GM19468 (cell line): ENCODE results near the gene HPS4.
A peak's percentile ranks its signal among the peaks of the same experiment; 100 is the strongest.
"Not testable (repeated sequence)": the region's sequence is repeated elsewhere in the genome, so short reads cannot be mapped to it uniquely, and the experiment has no call there.

Source experiments
- ATAC-seq: cut with Tn5 transposase; IDR thresholded peaks from one replicate; pipeline ENCODE4 v1.9.1; 2021; ENCODE audit warnings: mild to moderate bottlenecking, moderate library complexity, moderate number of reproducible peaks; ENCODE audit not compliant: unreplicated experiment; ENCODE audit errors: extremely low read depth

Gene HPS4

GRCh38 chr22:26483439-26484359, at the start of gene HPS4, which contains the start of gene SRRD:
Gene HPS4 (minus strand): TSS chr22:26483783. CDS start chr22:26481762, 2,021 bp downstream.
Gene SRRD (plus strand): TSS chr22:26483877. CDS start chr22:26483891, 14 bp downstream.
- ATAC-seq, result peak; percentile 50

GRCh38 chr22:26529345-26529744, 45.8 kb upstream of the HPS4 start:
- ATAC-seq, result no peak

- ATAC-seq, result not testable (repeated sequence)
These were observed 44.9 kb upstream of the HPS4 start for GRCh38 chr22:26528518-26528917.

DNA sequence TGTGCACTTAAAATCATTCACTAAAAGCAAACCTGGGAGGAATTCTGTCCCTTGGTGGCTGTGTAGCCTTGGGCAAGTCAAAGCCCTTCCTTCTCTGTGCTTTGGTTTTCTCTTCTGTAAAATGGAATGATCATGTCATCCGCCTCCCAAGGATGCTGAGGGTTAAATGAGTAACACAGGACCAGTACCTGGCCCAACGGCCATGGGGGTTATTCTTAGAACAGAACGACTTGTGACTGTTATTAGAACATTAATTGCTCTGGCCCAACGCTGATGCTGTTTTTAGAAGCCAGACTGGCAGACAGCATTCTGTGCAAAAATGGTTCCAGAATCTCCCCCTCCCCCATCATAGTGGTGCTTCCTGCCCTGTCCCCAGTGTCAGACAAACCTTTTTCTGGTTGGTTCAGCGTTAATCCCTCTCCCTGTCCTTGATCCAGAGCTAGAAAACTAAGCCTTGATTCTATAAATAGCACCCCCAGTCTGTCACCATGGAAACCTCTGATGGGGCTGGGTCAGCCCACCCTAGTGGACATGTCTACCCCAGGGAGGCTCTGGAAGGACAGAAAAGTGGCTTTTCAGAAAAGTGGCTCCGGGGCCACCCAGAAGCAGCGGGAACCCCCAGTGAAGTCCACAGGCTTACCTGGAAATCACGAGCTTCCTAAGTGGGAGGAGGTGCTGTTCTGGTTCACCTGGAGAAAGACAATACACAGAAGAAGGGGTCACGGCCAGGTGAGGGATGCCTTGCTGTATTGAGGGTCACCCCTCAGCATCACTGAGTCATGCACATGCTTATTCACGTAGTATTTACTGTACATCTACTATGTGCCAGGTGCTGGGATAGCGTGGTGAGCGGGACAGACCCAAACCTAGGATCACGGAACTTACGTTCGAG, 44.2 kb upstream of the HPS4 start:
- ATAC-seq, result no peak

DNA sequence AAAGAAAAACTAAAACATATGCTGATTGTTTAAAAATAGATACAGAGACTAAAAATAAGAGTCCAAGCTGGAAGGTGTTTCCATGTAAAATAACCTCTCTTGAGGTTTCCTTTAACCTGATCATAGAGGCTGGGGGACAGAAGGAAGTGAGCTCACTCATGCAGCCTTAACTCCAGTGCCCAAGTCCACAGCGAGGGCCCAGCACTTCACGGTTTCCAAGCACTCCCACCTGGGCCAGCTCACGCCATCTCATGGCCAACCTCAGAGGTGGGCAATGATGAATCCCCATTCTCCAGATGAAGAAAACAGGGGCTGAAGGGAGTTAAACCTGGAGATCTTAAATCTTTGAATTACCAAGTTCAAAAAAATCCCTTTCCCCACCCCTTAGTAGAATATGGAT, 43.6 kb upstream of the HPS4 start:
- no peak for ATAC-seq

DNA sequence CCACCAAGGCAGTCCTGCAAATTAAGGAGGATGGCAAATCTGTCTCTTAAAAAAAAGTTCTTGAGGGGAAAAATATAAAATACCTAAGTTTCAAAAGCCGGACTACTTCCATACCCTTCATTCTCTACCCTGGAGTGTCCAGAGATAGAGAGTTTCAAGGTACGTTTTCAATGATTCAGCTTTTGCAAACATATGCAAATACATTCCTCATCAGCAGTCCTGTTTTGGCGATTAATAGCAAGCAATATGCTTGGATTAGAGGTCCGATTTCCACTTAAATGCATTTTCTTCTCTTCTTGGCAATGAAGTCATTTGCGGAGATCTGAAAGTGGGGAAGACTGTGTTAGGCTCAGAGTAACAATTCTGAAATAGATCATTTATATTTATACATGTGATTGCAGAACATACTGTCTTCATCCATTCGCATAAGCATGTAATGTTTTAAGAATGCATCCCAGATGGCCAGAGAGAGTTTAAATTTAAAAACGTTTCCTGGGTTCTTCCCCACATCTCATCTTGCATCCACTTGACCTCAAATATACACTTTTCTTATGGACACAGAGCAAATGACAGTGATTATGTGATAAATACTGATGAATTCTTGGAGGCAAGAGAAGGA, 42.5 kb upstream of the HPS4 start:
- ATAC-seq, result no peak

DNA sequence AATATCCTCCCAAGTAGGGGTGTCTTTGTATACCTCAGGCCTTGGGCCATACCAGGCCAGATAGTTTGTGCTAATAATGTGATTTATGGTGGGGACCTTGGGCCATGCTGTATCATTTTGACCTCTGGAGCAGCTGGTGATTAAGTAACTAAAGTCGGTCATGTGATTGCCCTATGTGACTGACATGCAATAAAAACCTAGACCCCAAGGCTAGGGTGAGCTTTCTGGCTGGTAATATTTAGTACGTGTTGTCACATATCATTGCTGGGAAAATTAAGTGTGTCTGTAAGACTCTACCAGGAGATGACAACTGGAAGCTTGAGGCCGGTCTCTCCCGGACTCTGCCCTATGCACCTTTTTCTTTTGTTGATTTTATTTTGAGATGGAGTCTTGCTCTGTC, 41.3 kb upstream of the HPS4 start:
- ATAC-seq, result no peak

DNA sequence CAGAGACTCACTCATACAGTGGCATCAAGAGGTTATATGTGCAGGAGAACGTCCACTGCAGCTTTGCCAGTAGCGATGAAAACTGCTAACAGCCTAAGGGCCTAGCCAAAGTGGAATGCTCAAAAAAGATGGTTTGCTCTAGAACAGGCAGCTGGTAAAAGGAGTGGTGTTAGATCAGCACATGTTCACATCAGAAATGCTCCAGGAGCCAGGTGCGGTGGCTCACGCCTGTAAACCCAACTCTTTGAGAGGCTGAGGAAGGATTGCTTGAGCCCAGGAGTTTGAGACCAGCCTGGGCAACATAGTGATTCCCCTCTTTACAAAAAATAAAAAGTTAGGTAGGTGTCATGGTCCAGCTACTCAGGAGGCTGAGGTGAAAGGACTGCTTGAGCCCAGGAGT, 39.0 kb upstream of the HPS4 start:
- no peak for ATAC-seq

DNA sequence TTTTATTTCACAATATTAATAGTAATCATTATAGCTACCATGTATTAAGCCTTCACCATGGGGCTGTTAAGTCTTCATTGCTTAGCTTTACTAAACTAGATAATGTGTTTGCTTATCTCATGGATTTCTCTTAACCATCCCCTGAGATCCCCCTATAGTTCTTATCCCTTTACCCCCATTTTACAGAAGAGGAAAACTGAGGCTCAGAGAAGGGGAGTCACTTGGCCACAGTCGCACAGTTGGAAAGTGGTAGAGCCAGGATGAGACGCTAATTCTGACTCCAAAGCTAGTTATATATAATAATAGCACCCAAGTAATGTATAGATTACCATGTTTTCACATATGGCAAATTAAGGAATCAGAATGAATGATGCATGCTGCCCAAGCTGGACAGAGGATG, 38.4 kb upstream of the HPS4 start:
- ATAC-seq, result no peak

DNA sequence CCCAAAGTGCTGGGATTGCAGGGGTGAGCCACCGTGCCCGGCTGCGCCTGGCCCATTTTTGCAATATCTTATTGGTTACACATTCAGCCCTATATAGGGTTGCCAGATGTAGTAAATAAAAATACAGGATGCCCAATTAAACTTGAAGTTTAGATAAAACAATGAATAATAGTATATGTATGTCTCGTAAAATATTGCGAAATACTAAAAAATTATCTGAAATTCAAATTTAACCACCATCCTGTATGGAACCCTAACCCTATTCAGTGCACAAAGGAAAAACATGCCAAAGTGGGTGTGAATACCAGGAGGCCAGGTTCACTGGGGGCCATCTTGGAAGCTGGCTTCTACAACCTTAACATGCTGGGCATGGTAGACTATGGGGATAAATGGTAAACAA, 33.8 kb upstream of the HPS4 start:
- no peak for ATAC-seq

DNA sequence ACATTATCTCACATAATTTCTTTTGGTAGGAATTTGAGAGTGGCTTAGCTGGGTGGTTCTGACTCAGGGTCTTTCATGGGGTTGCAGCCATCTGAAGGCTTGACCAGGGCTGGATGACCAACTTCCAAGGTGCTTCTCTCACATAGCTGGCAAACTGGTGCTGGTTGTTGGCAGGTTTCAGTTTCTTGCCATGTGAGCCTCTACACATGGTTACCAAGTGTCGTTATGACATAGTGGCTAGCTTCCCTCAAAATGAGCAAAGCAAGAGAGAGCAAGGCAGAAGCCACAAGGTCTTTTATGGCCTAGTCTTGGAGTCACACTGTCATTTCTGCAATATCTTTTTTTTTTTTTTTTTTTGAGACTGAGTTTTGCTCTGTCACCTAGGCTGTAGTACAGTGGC, 32.9 kb upstream of the HPS4 start:
- ATAC-seq, result no peak

DNA sequence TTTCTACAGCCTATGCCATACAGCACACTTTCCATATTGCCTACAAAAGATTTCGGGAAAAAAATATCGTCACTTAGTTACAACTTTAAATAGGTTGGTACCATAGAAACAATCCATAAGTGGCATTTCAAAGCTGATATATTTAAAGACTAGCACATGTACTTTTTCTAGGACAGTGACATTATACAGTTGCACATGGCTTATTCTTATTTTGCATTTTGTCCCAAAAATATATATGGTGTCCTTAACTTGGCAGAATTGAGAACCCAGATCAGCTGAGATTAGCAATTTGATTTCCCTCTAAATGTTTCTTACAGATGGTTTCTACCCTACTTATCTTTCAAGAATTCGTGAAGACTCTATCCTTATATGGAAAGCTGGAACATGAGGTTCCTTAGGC, 32.3 kb upstream of the HPS4 start:
- ATAC-seq, result no peak

- no peak for ATAC-seq
These were observed 31.0 kb upstream of the HPS4 start for GRCh38 chr22:26514419-26515161.

- no peak for ATAC-seq
These were observed 30.3 kb upstream of the HPS4 start for GRCh38 chr22:26513838-26514237.

DNA sequence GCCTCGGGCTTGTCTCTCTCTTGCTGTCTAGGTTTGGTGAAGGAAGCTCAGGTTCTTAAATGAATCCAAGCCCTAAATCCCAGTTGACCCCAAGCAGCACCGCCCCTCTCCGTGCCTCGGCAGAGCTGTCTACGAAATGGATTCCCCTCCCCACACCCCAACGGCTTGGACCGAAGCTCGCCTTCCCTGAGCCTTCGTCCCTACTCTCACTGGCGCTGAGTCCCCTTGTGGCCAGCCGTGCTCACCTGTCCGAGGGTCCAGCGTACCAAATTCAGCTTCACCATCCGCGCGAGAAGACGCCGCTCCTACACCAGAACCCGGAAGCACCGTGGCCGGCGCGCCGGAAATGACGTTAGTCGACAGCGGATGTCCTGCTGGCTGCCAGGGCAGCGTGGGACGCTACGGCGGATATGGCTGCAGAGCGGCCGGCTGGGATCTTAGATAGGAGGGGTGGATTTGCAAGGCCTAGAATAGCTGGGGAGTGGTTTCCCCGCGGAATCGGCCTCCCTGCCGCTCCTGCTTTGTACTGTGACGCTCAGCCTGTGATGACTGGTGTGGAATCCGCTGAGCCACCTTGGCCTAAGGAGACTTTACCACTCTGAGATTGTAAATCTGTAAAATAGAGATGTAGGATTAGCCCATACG, 28.7 kb upstream of the HPS4 start, which contains the start of gene TFIP11:
Gene TFIP11, minus strand, starts transcription at position 325 of the 645 bp plus-strand sequence. CDS start 2,201 bp downstream, outside the sequence.
- no peak for ATAC-seq

- ATAC-seq, result no peak
These were observed 24.6 kb upstream of the HPS4 start for GRCh38 chr22:26508148-26508547.

DNA sequence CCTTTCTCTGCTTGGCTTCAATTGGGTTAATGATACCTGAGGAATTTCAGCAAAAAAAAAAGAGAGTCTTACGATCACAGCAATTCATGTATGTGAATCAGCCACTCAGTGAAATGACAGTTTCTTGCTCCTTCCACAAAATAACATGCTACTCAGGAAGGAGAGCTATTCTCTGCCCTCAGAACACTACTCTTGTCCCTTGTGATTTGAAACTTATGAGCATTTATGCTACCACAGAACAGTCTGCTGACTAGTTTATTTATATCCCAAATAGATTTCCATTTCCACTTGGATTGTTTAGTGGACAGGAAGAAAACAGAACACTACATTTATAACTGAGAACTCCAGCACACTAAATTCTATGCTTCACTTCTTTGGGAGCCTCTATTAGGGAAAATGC, 20.2 kb upstream of the HPS4 start:
- ATAC-seq, result no peak

- no peak for ATAC-seq
These were observed 19.3 kb upstream of the HPS4 start for GRCh38 chr22:26502688-26503561.
